B cell (primary cell): ENCODE measurements around the gene NOS1AP. TPM values are rescaled to one million over a fixed set of nuclear protein-coding genes. Genes with fewer than 3 reads are reported as not detected.

Experiments
- ATAC-seq: fragments of 200-7000 bp; cut with Tn5 transposase; one replicate; pipeline ENCODE4 v1.10.0; 2021; ENCODE audit warnings: low read depth, mild to moderate bottlenecking, moderate number of reproducible peaks, moderate library complexity
- CTCF ChIA-PET: fragments of 350-600 bp; sonication (Branson Sonifier 250); formaldehyde crosslinking; loops from one replicate; lab custom pipeline; 2021; ENCODE audit warnings: antibody characterized with exemption, inconsistent platforms; lab: Charles Lee
- POLR2A ChIA-PET: fragments of 350-600 bp; sonication (Branson Sonifier 250); formaldehyde crosslinking; loops from one replicate; lab custom pipeline; 2021; ENCODE audit warnings: antibody characterized with exemption; lab: Charles Lee
- DNase-seq: peaks from one replicate; pipeline ENCODE4 v3.0.0; 2013
- H2AFZ ChIP-seq: 2 replicates; pipeline ENCODE4 v1.6.1; 2012; ENCODE audit warnings: mild to moderate bottlenecking, low read depth, low read length; ENCODE audit not compliant: insufficient read depth, poor library complexity, severe bottlenecking
- H3K27ac ChIP-seq, 2 donors: 1 replicate in 1 of 2; 2 replicates in 1 of 2; pipeline ENCODE4 v1.5.1; 2012 to 2013; ENCODE audit warnings: low read length in 2 of 2, mild to moderate bottlenecking in 2 of 2, moderate library complexity in 1 of 2
- H3K27me3 ChIP-seq, 4 experiments: fragments of 200-600 bp in 1 of 4; sonication (generic) in 1 of 4; replicated peaks in 1 of 4; 1 replicate in 2 of 4; 2 replicates in 2 of 4; pipeline versions ENCODE4 v1.6.1 to v1.7.0; 2013 to 2016; ENCODE audit warnings: low read length in 3 of 4, mild to moderate bottlenecking in 2 of 4, mixed read lengths in 1 of 4, moderate library complexity in 1 of 4; ENCODE audit not compliant: insufficient read depth in 4 of 4, control insufficient read depth in 3 of 4; ENCODE audit errors: control extremely low read depth in 1 of 4
- H3K36me3 ChIP-seq, 2 experiments: replicated peaks in 1 of 2; 1 replicate in 1 of 2; 2 replicates in 1 of 2; pipeline versions ENCODE4 v1.6.1 to v1.7.1; 2013; ENCODE audit warnings: low read length in 1 of 2; ENCODE audit not compliant: insufficient read depth in 2 of 2, control insufficient read depth in 1 of 2; ENCODE audit errors: control extremely low read depth in 1 of 2, extremely low read depth in 1 of 2
- H3K4me1 ChIP-seq, 2 donors: fragments of 200-600 bp in 1 of 2; sonication (generic) in 1 of 2; 1 replicate in 1 of 2; 2 replicates in 1 of 2; pipeline versions ENCODE4 v1.5.1 to v1.6.1; 2013 to 2017; ENCODE audit warnings: low read length in 2 of 2; ENCODE audit not compliant: control insufficient read depth in 2 of 2, insufficient read depth in 2 of 2
- H3K4me2 ChIP-seq: replicated peaks from 2 replicates; pipeline ENCODE3; 2012; ENCODE audit warnings: mild to moderate bottlenecking, low read depth, low read length; ENCODE audit not compliant: poor library complexity, severe bottlenecking
- H3K4me3 ChIP-seq, 5 experiments: fragments of 200-600 bp in 1 of 5; sonication (generic) in 1 of 5; 1 replicate in 3 of 5; 2 replicates in 2 of 5; pipeline versions ENCODE4 v1.5.1 to v1.7.0; 2011 to 2016; ENCODE audit warnings: low read length in 4 of 5, mild to moderate bottlenecking in 4 of 5, low read depth in 2 of 5, control low read depth in 1 of 5, moderate library complexity in 1 of 5; ENCODE audit not compliant: insufficient read depth in 1 of 5; ENCODE audit errors: control extremely low read depth in 1 of 5, extremely low read depth in 1 of 5
- H3K79me2 ChIP-seq: fragments of 200-600 bp; sonication (generic); one replicate; pipeline ENCODE4 v1.6.0; 2016; ENCODE audit warnings: low read length; ENCODE audit not compliant: control insufficient read depth, insufficient read depth
- H3K9ac ChIP-seq: fragments of 200-600 bp; sonication (generic); 2 replicates; pipeline ENCODE4 v1.6.1; 2017; ENCODE audit warnings: mild to moderate bottlenecking, low read length, moderate library complexity
- H3K9me3 ChIP-seq, 3 donors: one replicate each; pipeline versions ENCODE4 v1.6.1 to v1.7.1; 2013; ENCODE audit warnings: low read length in 2 of 3; ENCODE audit not compliant: control insufficient read depth in 2 of 3, insufficient read depth in 1 of 3; ENCODE audit errors: control extremely low read depth in 1 of 3
- H4K20me1 ChIP-seq: 2 replicates; pipeline ENCODE4 v1.6.0; 2012; ENCODE audit warnings: mild to moderate bottlenecking, low read length; ENCODE audit not compliant: insufficient read depth, control insufficient read depth, poor library complexity, severe bottlenecking
- H3K27ac Mint-ChIP-seq: one replicate; pipeline ENCODE4 v1.8.0; 2021; ENCODE audit warnings: mixed read lengths
- H3K27me3 Mint-ChIP-seq: one replicate; pipeline ENCODE4 v1.8.0; 2021; ENCODE audit warnings: mixed read lengths
- H3K4me1 Mint-ChIP-seq: one replicate; pipeline ENCODE4 v1.8.0; 2021; ENCODE audit warnings: mixed read lengths
- H3K4me3 Mint-ChIP-seq: one replicate; pipeline ENCODE4 v1.8.0; 2021; ENCODE audit warnings: mixed read lengths
- H3K9me3 Mint-ChIP-seq: one replicate; pipeline ENCODE4 v1.8.0; 2022; ENCODE audit warnings: mixed read lengths; ENCODE audit not compliant: insufficient read depth
- CTCF ChIP-seq: fragments of 200-600 bp; IDR thresholded peaks from one replicate; pipeline ENCODE4 v1.8.0; 2022; ENCODE audit warnings: antibody characterized with exemption, mild to moderate bottlenecking
- EZH2 ChIP-seq: IDR thresholded peaks from 2 replicates; pipeline ENCODE4 v1.6.1; 2012; ENCODE audit warnings: borderline replicate concordance, low read depth, mild to moderate bottlenecking, moderate library complexity, low read length; ENCODE audit not compliant: insufficient read depth, poor library complexity, severe bottlenecking
- WGBS: methylation state at CpG from one replicate; pipeline ENCODE4 v1.1.5; 2013; ENCODE audit warnings: missing lambda C conversion rate; ENCODE audit not compliant: insufficient coverage; 5-methylcytosine and 5-hydroxymethylcytosine counted together
- intact Hi-C: fragments of 100-400 bp; cut with micrococcal nuclease; formaldehyde crosslinking; loops from one replicate; pipeline ENCODE4 v1.10.0; 2022
- polyA plus RNA-seq: library from polyadenylated mRNA; depleted of rRNA; stranded (reverse); fragments of >200 nt; gene quantifications from 2 replicates; pipeline ENCODE4 v1.2.3, GENCODE V29; 2012
- total RNA-seq, 2 donors: library from RNA; stranded (reverse); fragments of 120-200 nt in 1 of 2; gene quantifications; 1 replicate in 1 of 2; 2 replicates in 1 of 2; pipeline versions ENCODE4 v1.2.3 to v1.2.4, GENCODE V29; 2013 to 2022

The NOS1AP gene
- total and polyA plus RNA-seq, 2 donors (not counting 1 experiment from before 2014, with no cell fraction given): 0.32 TPM; not detected in 1

- TF ChIP-seq EZH2 (no peak), CTCF (no peak)
- Histone ChIP-seq H4K20me1 (no peaks in the 10 kb centered on the region), H3K27ac (no peak overlapping the region), H3K79me2 (no peaks in the 10 kb centered on the region), H3K4me3 (no peak overlapping the region), H3K4me1 (no peaks in the 10 kb centered on the region), H2AFZ (no peak overlapping the region), H3K9me3 (no peaks in the 10 kb centered on the region), H3K4me2 (no peak overlapping the region), H3K36me3 (no peaks in the 10 kb centered on the region), H3K27me3 (no peaks in the 10 kb centered on the region), H3K9ac (no peak overlapping the region)
- CTCF ChIA-PET: no interaction called here
- no peak for ATAC-seq
- no peaks in the 10 kb centered on the region for H3K4me1 Mint-ChIP-seq
- POLR2A ChIA-PET: no interaction called here
- H3K27ac Mint-ChIP-seq: no peak overlapping the region
- no peak for DNase-seq
- no peak overlapping the region for H3K4me3 Mint-ChIP-seq
- intact Hi-C loops: no loop called here
- WGBS: 100% methylated on average over 2 of the region's 6 CpGs
- no peaks in the 10 kb centered on the region for H3K9me3 Mint-ChIP-seq
- H3K27me3 Mint-ChIP-seq: peaks cover 32% of the 10 kb centered on the region
Measured at GRCh38 chr1:162214202-162214601, 144.7 kb downstream of the NOS1AP start.

DNA sequence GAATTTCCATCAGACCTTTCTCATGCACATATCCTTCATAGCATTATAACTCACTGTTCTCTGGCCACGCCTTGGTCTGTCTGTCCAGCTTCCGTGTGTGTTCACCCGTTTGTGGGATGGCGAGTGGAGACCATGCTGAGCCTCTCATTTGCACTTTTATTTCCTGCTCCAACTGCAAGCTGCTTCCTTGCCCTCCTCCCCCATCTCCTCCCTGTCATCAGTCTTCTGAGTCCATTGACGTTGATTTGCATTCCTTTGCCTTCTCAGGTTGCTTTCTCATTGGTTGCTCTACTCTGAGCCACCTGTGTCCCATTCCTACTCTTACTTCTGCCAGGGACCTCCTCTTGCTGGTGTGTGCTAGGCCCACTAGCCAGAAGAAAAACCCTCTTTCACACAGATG is 146.4 kb downstream of the NOS1AP start:
- peaks cover 0 to 3% (median 0%) of the 10 kb centered on the region in 4 experiments for H3K27me3 ChIP-seq
- H3K4me3 ChIP-seq: no peak overlapping the region
- H3K9me3 ChIP-seq: no peaks in the 10 kb centered on the region
- POLR2A ChIA-PET: no interaction called here
- 34% methylated on average over 2 of the region's 5 CpGs for WGBS
- no peak overlapping the region for H3K4me2 ChIP-seq
- no peak overlapping the region for H3K9ac ChIP-seq
- H4K20me1 ChIP-seq: no peaks in the 10 kb centered on the region
- no peaks in the 10 kb centered on the region for H3K9me3 Mint-ChIP-seq
- intact Hi-C loops: no loop called here
- H3K27ac Mint-ChIP-seq: no peak overlapping the region
- DNase-seq (no peak), ATAC-seq (no peak)
- H3K4me1 Mint-ChIP-seq: no peaks in the 10 kb centered on the region
- H3K4me3 Mint-ChIP-seq: no peak overlapping the region
- H2AFZ ChIP-seq: no peak overlapping the region
- no peaks in the 10 kb centered on the region for H3K4me1 ChIP-seq
- TF ChIP-seq CTCF: no peak
- no peak for TF ChIP-seq EZH2
- H3K36me3 ChIP-seq: no peaks in the 10 kb centered on the region
- H3K27me3 Mint-ChIP-seq: peaks cover 26% of the 10 kb centered on the region
- CTCF ChIA-PET: no interaction called here
- no peak overlapping the region for H3K27ac ChIP-seq
- no peaks in the 10 kb centered on the region for H3K79me2 ChIP-seq
